Smooth muscle cell (in vitro differentiated cells): Measurements from ENCODE around the gene DCC. TPM values are rescaled to one million over a fixed set of nuclear protein-coding genes. Genes with fewer than 3 reads are reported as not detected.

Experiments
- DNase-seq: peaks from one replicate; lab custom pipeline; 2025; ENCODE audit not compliant: unreplicated experiment; lab: John Stamatoyannopoulos, UW
- H2AFZ ChIP-seq: fragments of 200-600 bp; sonication (generic); 2 replicates; pipeline ENCODE4 v1.6.0; 2016; ENCODE audit warnings: antibody characterized with exemption, low read depth, mild to moderate bottlenecking
- H3F3A ChIP-seq: fragments of 200-600 bp; sonication (generic); 2 replicates; pipeline ENCODE4 v1.6.0; 2017; ENCODE audit warnings: antibody characterized with exemption, low read depth
- H3K27ac ChIP-seq: fragments of 200-600 bp; sonication (generic); 2 replicates; pipeline ENCODE4 v1.5.1; 2016; ENCODE audit warnings: low read depth, mild to moderate bottlenecking
- H3K27me3 ChIP-seq: fragments of 200-600 bp; sonication (generic); 2 replicates; pipeline ENCODE4 v1.6.1; 2016; ENCODE audit warnings: low read depth, mild to moderate bottlenecking
- H3K36me3 ChIP-seq: fragments of 200-600 bp; sonication (generic); 2 replicates; pipeline ENCODE4 v1.5.1; 2016; ENCODE audit warnings: low read depth
- H3K4me1 ChIP-seq: fragments of 200-600 bp; sonication (generic); 2 replicates; pipeline ENCODE4 v1.5.1; 2016; ENCODE audit warnings: low read depth
- H3K4me2 ChIP-seq: fragments of 200-600 bp; sonication (generic); 2 replicates; pipeline ENCODE4 v1.6.0; 2016; ENCODE audit warnings: mild to moderate bottlenecking
- H3K4me3 ChIP-seq: fragments of 200-600 bp; sonication (generic); 2 replicates; pipeline ENCODE4 v1.5.1; 2016; ENCODE audit warnings: mild to moderate bottlenecking
- H3K79me2 ChIP-seq: fragments of 200-600 bp; sonication (generic); 2 replicates; pipeline ENCODE4 v1.6.0; 2016; ENCODE audit warnings: low read depth, mild to moderate bottlenecking
- H3K9ac ChIP-seq: fragments of 200-600 bp; sonication (generic); 2 replicates; pipeline ENCODE4 v1.6.0; 2016; ENCODE audit warnings: low read depth
- H3K9me3 ChIP-seq: fragments of 200-600 bp; sonication (generic); replicated peaks from 2 replicates; pipeline ENCODE4 v1.5.1; 2016; ENCODE audit warnings: low read depth
- H4K20me1 ChIP-seq: fragments of 200-600 bp; sonication (generic); 2 replicates; pipeline ENCODE4 v1.6.0; 2016; ENCODE audit warnings: low read depth
- CTCF ChIP-seq: fragments of 200-600 bp; sonication (generic); IDR thresholded peaks from 2 replicates; pipeline ENCODE4 v1.5.1; 2017; ENCODE audit warnings: borderline replicate concordance, mild to moderate bottlenecking, antibody characterized with exemption; ENCODE audit not compliant: insufficient read depth, poor library complexity, severe bottlenecking
- WGBS: methylation state at CpG from one replicate; pipeline ENCODE4 v1.1.7; 2016; ENCODE audit warnings: low lambda C conversion rate; 5-methylcytosine and 5-hydroxymethylcytosine counted together
- polyA plus RNA-seq: library from polyadenylated mRNA; unstranded; fragments of >200 nt; fragmentation: Nextera tagmentation; extraction: Ambion mirVana; gene quantifications from 2 replicates; pipeline ENCODE4 v1.2.1, GENCODE V29; 2016
- total RNA-seq: library from RNA; depleted of rRNA; stranded (reverse); fragments of >200 nt; gene quantifications from 2 replicates; pipeline ENCODE4 v1.2.3, GENCODE V29; 2014

DCC gene
- total and polyA plus RNA-seq, 2 experiments from 2014 or later = not detected

GRCh38 chr18:53408271-53408670, 1068.3 kb downstream of the DCC start:
- H3K9me3 ChIP-seq = no peaks in the 10 kb centered on the region

GRCh38 chr18:53411511-53411910, 1071.5 kb downstream of the DCC start:
- Histone ChIP-seq H3K4me1 (peaks cover under 1% of the 10 kb centered on the region), H3K9ac (no peak overlapping the region), H3F3A (no peaks in the 10 kb centered on the region), H3K9me3 (no peaks in the 10 kb centered on the region), H3K36me3 (no peaks in the 10 kb centered on the region), H3K79me2 (no peaks in the 10 kb centered on the region), H2AFZ (no peak overlapping the region), H3K4me2 (no peak overlapping the region), H4K20me1 (no peaks in the 10 kb centered on the region), H3K4me3 (no peak overlapping the region), H3K27ac (no peak overlapping the region), H3K27me3 (no peaks in the 10 kb centered on the region)
- WGBS = 96% methylated on average over 3 of the region's 3 CpGs
- no peak for DNase-seq
- no peak for TF ChIP-seq CTCF

More at GRCh38 chr18:53408271-53408670, 1068.3 kb downstream of the DCC start:
- Histone ChIP-seq H3K4me2 (no peak overlapping the region), H3F3A (no peaks in the 10 kb centered on the region), H3K9ac (no peak overlapping the region), H3K27ac (no peak overlapping the region), H3K79me2 (no peaks in the 10 kb centered on the region), H3K36me3 (no peaks in the 10 kb centered on the region), H3K4me1 (no peaks in the 10 kb centered on the region), H2AFZ (no peak overlapping the region), H3K4me3 (no peak overlapping the region), H3K27me3 (no peaks in the 10 kb centered on the region), H4K20me1 (no peaks in the 10 kb centered on the region)
- no peak for TF ChIP-seq CTCF
- WGBS = 94% methylated on average over 5 of the region's 5 CpGs
- DNase-seq = no peak

GRCh38 chr18:53417003-53417402, 1077.0 kb downstream of the DCC start:
- Histone ChIP-seq H3K4me1 (peaks cover 11% of the 10 kb centered on the region), H3K27me3 (no peaks in the 10 kb centered on the region), H3K9ac (no peak overlapping the region), H3K4me3 (no peak overlapping the region), H2AFZ (no peak overlapping the region), H3K9me3 (no peaks in the 10 kb centered on the region), H3K27ac (no peak overlapping the region), H3K4me2 (no peak overlapping the region), H3F3A (no peaks in the 10 kb centered on the region), H3K36me3 (no peaks in the 10 kb centered on the region), H3K79me2 (no peaks in the 10 kb centered on the region), H4K20me1 (no peaks in the 10 kb centered on the region)
- WGBS = 5% methylated on average over 4 of the region's 4 CpGs
- DNase-seq = no peak
- TF ChIP-seq CTCF = no peak

- no peak for DNase-seq
- Histone ChIP-seq H3K4me3 (no peak overlapping the region), H3K27ac (no peak overlapping the region), H4K20me1 (no peaks in the 10 kb centered on the region), H3F3A (no peaks in the 10 kb centered on the region), H3K4me2 (no peak overlapping the region), H3K4me1 (peaks cover 7% of the 10 kb centered on the region), H3K27me3 (no peaks in the 10 kb centered on the region), H3K9ac (no peak overlapping the region), H3K79me2 (no peaks in the 10 kb centered on the region), H3K36me3 (no peaks in the 10 kb centered on the region), H3K9me3 (no peaks in the 10 kb centered on the region), H2AFZ (no peak overlapping the region)
- TF ChIP-seq CTCF = no peak
Observed at GRCh38 chr18:53421869-53422268, 1081.9 kb downstream of the DCC start.
